Mammary epithelial cell (primary cell): ENCODE results near the gene SPC24.

Source experiments
- CTCF ChIP-seq, 2 donors: IDR thresholded peaks in 1 of 2; conservative IDR thresholded peaks in 1 of 2; 2 replicates each; pipeline ENCODE4 v1.5.1; 2011 to 2012; ENCODE audit warnings: inconsistent platforms in 2 of 2, low read length in 2 of 2, mild to moderate bottlenecking in 2 of 2, control low read depth in 1 of 2, low read depth in 1 of 2; ENCODE audit not compliant: insufficient read depth in 1 of 2; ENCODE audit errors: extremely low read depth in 1 of 2
- EZH2 ChIP-seq: IDR thresholded peaks from 2 replicates; pipeline ENCODE4 v1.6.1; 2012; ENCODE audit warnings: low read length, inconsistent platforms, borderline replicate concordance

GRCh38 chr19:11098327-11098726 lies 57.3 kb downstream of the SPC24 start:
- TF ChIP-seq CTCF (conservative IDR thresholded peaks at IDR 0.05 in 1 of 2, IDR thresholded peaks at IDR 0.05 in 1 of 2; ENCODE audit: extremely low read depth in 1 of 2, insufficient read depth in 1 of 2, low read depth in 1 of 2, low read length in 2 of 2) (no peak), EZH2 (no peak)
